Tibial nerve (tissue), 4 donors: ENCODE results near the gene RSPO3. TPM values are rescaled to one million over a fixed set of nuclear protein-coding genes. Genes with fewer than 3 reads are reported as not detected.

Source experiments
- DNase-seq, 2 donors: peaks; one replicate each; pipeline ENCODE4 v3.0.0-alpha.2; 2019; ENCODE audit warnings: low spot score in 2 of 2
- H3K27ac ChIP-seq, 4 donors: fragments of 200-600 bp; sonication (generic) in 3 of 4; one replicate each; pipeline ENCODE4 v1.5.1; 2017 to 2019; ENCODE audit warnings: mild to moderate bottlenecking in 1 of 4
- H3K27me3 ChIP-seq, 2 donors: fragments of 200-600 bp; sonication (generic) in 1 of 2; one replicate each; pipeline versions ENCODE4 v1.5.1 to v1.6.0; 2017 to 2019
- H3K36me3 ChIP-seq, 3 donors: fragments of 200-600 bp; sonication (generic); one replicate each; pipeline ENCODE4 v1.5.1; 2018 to 2019
- H3K4me1 ChIP-seq, 4 donors: fragments of 200-600 bp; sonication (generic) in 3 of 4; one replicate each; pipeline ENCODE4 v1.5.1; 2017 to 2019
- H3K4me3 ChIP-seq, 4 donors: fragments of 200-600 bp; sonication (generic) in 3 of 4; one replicate each; pipeline ENCODE4 v1.5.1; 2017 to 2019; ENCODE audit warnings: mild to moderate bottlenecking in 1 of 4, moderate library complexity in 1 of 4
- H3K9me3 ChIP-seq, 4 donors: fragments of 200-600 bp; sonication (generic) in 3 of 4; one replicate each; pipeline ENCODE4 v1.5.1; 2017 to 2019
- CTCF ChIP-seq, 5 experiments: fragments of 200-600 bp in 3 of 5; fragments of 450-650 bp in 2 of 5; sonication (generic) in 3 of 5; IDR thresholded peaks; one replicate each; pipeline ENCODE4 v1.5.1; 2016 to 2019; ENCODE audit warnings: antibody characterized with exemption in 5 of 5, mild to moderate bottlenecking in 3 of 5, moderate library complexity in 2 of 5
- EP300 ChIP-seq, 2 donors: sonication (generic); formaldehyde crosslinking; IDR thresholded peaks; one replicate each; pipeline ENCODE4 v1.6.1; 2017; ENCODE audit warnings: antibody characterized with exemption in 2 of 2, mild to moderate bottlenecking in 1 of 2
- POLR2A ChIP-seq, 2 donors: fragments of 450-650 bp; IDR thresholded peaks; one replicate each; pipeline ENCODE4 v1.6.1; 2017; ENCODE audit warnings: antibody characterized with exemption in 2 of 2, mild to moderate bottlenecking in 2 of 2, moderate library complexity in 2 of 2
- WGBS, 2 donors: methylation state at CpG; one replicate each; pipeline ENCODE4 v1.1.5; 2018; 5-methylcytosine and 5-hydroxymethylcytosine counted together
- total RNA-seq, 4 donors: library from RNA; depleted of rRNA; stranded (reverse); fragments of >200 nt; gene quantifications; one replicate each; pipeline ENCODE4 v1.1.0, GENCODE V29; 2016

RSPO3 gene
- total RNA-seq, 4 donors from 2014 or later = 10.2 to 24.1 (median 19.6) TPM

GRCh38 chr6:127148511-127148910 lies 30.0 kb downstream of the RSPO3 start:
- DNase-seq = no peak
- Histone ChIP-seq H3K27me3 (no peaks in the 10 kb centered on the region), H3K4me1 (no peaks in the 10 kb centered on the region), H3K4me3 (no peak overlapping the region), H3K27ac (no peak overlapping the region), H3K36me3 (no peaks in the 10 kb centered on the region), H3K9me3 (no peaks in the 10 kb centered on the region)
- TF ChIP-seq POLR2A (IDR thresholded peaks at IDR 0.05) (no peak), CTCF (IDR thresholded peaks at IDR 0.05) (no peak), EP300 (IDR thresholded peaks at IDR 0.05) (no peak)
- WGBS, 2 donors = 47 to 49% methylated on average over 3 of the region's 3 CpGs

GRCh38 chr6:127154509-127154908 lies 36.0 kb downstream of the RSPO3 start:
- Histone ChIP-seq H3K27ac (no peak overlapping the region), H3K27me3 (no peaks in the 10 kb centered on the region), H3K4me1 (no peaks in the 10 kb centered on the region), H3K9me3 (no peaks in the 10 kb centered on the region), H3K36me3 (no peaks in the 10 kb centered on the region), H3K4me3 (no peak overlapping the region)
- TF ChIP-seq EP300 (IDR thresholded peaks at IDR 0.05) (no peak), CTCF (IDR thresholded peaks at IDR 0.05) (no peak), POLR2A (IDR thresholded peaks at IDR 0.05) (no peak)
- 97 to 100% methylated on average over 3 of the region's 3 CpGs for WGBS, 2 donors
- no peak for DNase-seq

GRCh38 chr6:127160484-127160883 lies 42.0 kb downstream of the RSPO3 start:
- Histone ChIP-seq H3K36me3 (no peaks in the 10 kb centered on the region), H3K4me1 (peaks cover 0 to 12% (median 0%) of the 10 kb centered on the region in 4 donors), H3K4me3 (no peak overlapping the region), H3K27me3 (no peaks in the 10 kb centered on the region), H3K9me3 (no peaks in the 10 kb centered on the region), H3K27ac (no peak overlapping the region)
- WGBS, 2 donors = 81 to 90% methylated on average over 1 of the region's 1 CpG
- no peak for DNase-seq
- no peak for TF ChIP-seq EP300 (IDR thresholded peaks at IDR 0.05)
- no peak for TF ChIP-seq CTCF (IDR thresholded peaks at IDR 0.05)
- no peak for TF ChIP-seq POLR2A (IDR thresholded peaks at IDR 0.05)

- Histone ChIP-seq H3K27ac (no peak overlapping the region), H3K4me3 (no peak overlapping the region), H3K9me3 (no peaks in the 10 kb centered on the region), H3K4me1 (peaks cover 0 to 12% (median 0%) of the 10 kb centered on the region in 4 donors), H3K27me3 (no peaks in the 10 kb centered on the region), H3K36me3 (no peaks in the 10 kb centered on the region)
- TF ChIP-seq CTCF (IDR thresholded peaks at IDR 0.05) (no peak), POLR2A (IDR thresholded peaks at IDR 0.05) (no peak), EP300 (IDR thresholded peaks at IDR 0.05) (no peak)
- 9 to 13% methylated on average over 3 of the region's 3 CpGs for WGBS, 2 donors
- no peak for DNase-seq
These were observed 44.4 kb downstream of the RSPO3 start for GRCh38 chr6:127162836-127163235.

GRCh38 chr6:127164036-127164435 lies 45.6 kb downstream of the RSPO3 start:
- TF ChIP-seq EP300 (IDR thresholded peaks at IDR 0.05) (no peak), POLR2A (IDR thresholded peaks at IDR 0.05) (no peak), CTCF (IDR thresholded peaks at IDR 0.05) (no peak)
- Histone ChIP-seq H3K27me3 (no peaks in the 10 kb centered on the region), H3K9me3 (peaks cover 0 to 3% (median 0%) of the 10 kb centered on the region in 4 donors), H3K27ac (no peak overlapping the region), H3K4me3 (no peak overlapping the region), H3K36me3 (no peaks in the 10 kb centered on the region), H3K4me1 (peaks cover 0 to 12% (median 0%) of the 10 kb centered on the region in 4 donors)
- DNase-seq = no peak
- WGBS, 2 donors = 77 to 84% methylated on average over 3 of the region's 3 CpGs
